ENCODE data around the gene CTSC. TPM values are rescaled to one million over a fixed set of nuclear protein-coding genes. Genes with fewer than 3 reads are reported as not detected.

Gene CTSC
- total and polyA plus RNA-seq, 2 donors (not counting 1 experiment from before 2014, with no cell fraction given): 18.7 to 18.8 TPM

- Mint-ChIP-seq H3K4me3 (no peak overlapping the region), H3K27ac (no peak overlapping the region), H3K9me3 (ENCODE audit: insufficient read depth) (peaks cover 2% of the 10 kb centered on the region), H3K4me1 (no peaks in the 10 kb centered on the region), H3K27me3 (no peaks in the 10 kb centered on the region)
- no CpG with 5 or more reads among the region's 3 CpGs for WGBS (ENCODE audit: insufficient coverage)
- ATAC-seq (ENCODE audit: low read depth): no peak
- Histone ChIP-seq H3K79me2 (ENCODE audit: control insufficient read depth, insufficient read depth, low read length) (no peaks in the 10 kb centered on the region), H3K4me2 (replicated peaks; ENCODE audit: low read depth, low read length, poor library complexity, severe bottlenecking) (no peak overlapping the region), H3K27me3 (replicated peaks in 1 of 4; ENCODE audit: control extremely low read depth in 1 of 4, control insufficient read depth in 3 of 4, insufficient read depth in 4 of 4, low read length in 3 of 4) (no peaks in the 10 kb centered on the region), H4K20me1 (ENCODE audit: control insufficient read depth, insufficient read depth, low read length, poor library complexity, severe bottlenecking) (no peaks in the 10 kb centered on the region), H3K27ac (ENCODE audit: low read length in 2 of 2) (no peak overlapping the region), H2AFZ (ENCODE audit: insufficient read depth, low read depth, low read length, poor library complexity, severe bottlenecking) (no peak overlapping the region), H3K9ac (ENCODE audit: low read length) (no peak overlapping the region), H3K4me1 (ENCODE audit: control insufficient read depth in 2 of 2, insufficient read depth in 2 of 2, low read length in 2 of 2) (no peaks in the 10 kb centered on the region), H3K36me3 (replicated peaks in 1 of 2; ENCODE audit: control extremely low read depth in 1 of 2, control insufficient read depth in 1 of 2, extremely low read depth in 1 of 2, insufficient read depth in 2 of 2, low read length in 1 of 2) (no peaks in the 10 kb centered on the region), H3K4me3 (ENCODE audit: control extremely low read depth in 1 of 5, extremely low read depth in 1 of 5, insufficient read depth in 1 of 5, low read depth in 2 of 5, low read length in 4 of 5) (no peak overlapping the region), H3K9me3 (ENCODE audit: control extremely low read depth in 1 of 3, control insufficient read depth in 2 of 3, insufficient read depth in 1 of 3, low read length in 2 of 3) (no peaks in the 10 kb centered on the region)
- POLR2A ChIA-PET: no interaction called here
- TF ChIP-seq EZH2 (IDR thresholded peaks at IDR 0.05; ENCODE audit: borderline replicate concordance, insufficient read depth, low read depth, low read length, poor library complexity, severe bottlenecking): no peak
- TF ChIP-seq CTCF (IDR thresholded peaks at IDR 0.05): no peak
- CTCF ChIA-PET: no interaction called here
- no peak for DNase-seq
- intact Hi-C loops (cut with micrococcal nuclease): no loop called here
Measured at GRCh38 chr11:88277349-88277915, 60.1 kb downstream of the CTSC start.

GRCh38 chr11:88275636-88276035, 61.9 kb downstream of the CTSC start:
- POLR2A ChIA-PET: no interaction called here
- intact Hi-C loops (cut with micrococcal nuclease): no loop called here
- Mint-ChIP-seq H3K4me1 (no peaks in the 10 kb centered on the region), H3K27ac (no peak overlapping the region), H3K4me3 (no peak overlapping the region), H3K27me3 (no peaks in the 10 kb centered on the region), H3K9me3 (ENCODE audit: insufficient read depth) (peaks cover 2% of the 10 kb centered on the region)
- CTCF ChIA-PET: no interaction called here
- no peak overlapping the region for H3K4me3 ChIP-seq (ENCODE audit: control extremely low read depth in 1 of 5, extremely low read depth in 1 of 5, insufficient read depth in 1 of 5, low read depth in 2 of 5, low read length in 4 of 5)
- 100% methylated on average over 1 of the region's 1 CpG for WGBS (ENCODE audit: insufficient coverage)
- no peaks in the 10 kb centered on the region for H3K79me2 ChIP-seq (ENCODE audit: control insufficient read depth, insufficient read depth, low read length)
- ATAC-seq (ENCODE audit: low read depth): no peak
- TF ChIP-seq CTCF (IDR thresholded peaks at IDR 0.05) (no peak), EZH2 (IDR thresholded peaks at IDR 0.05; ENCODE audit: borderline replicate concordance, insufficient read depth, low read depth, low read length, poor library complexity, severe bottlenecking) (no peak)
- no peak overlapping the region for H3K9ac ChIP-seq (ENCODE audit: low read length)
- no peak for DNase-seq
- H3K36me3 ChIP-seq (replicated peaks in 1 of 2; ENCODE audit: control extremely low read depth in 1 of 2, control insufficient read depth in 1 of 2, extremely low read depth in 1 of 2, insufficient read depth in 2 of 2, low read length in 1 of 2): no peaks in the 10 kb centered on the region
- no peaks in the 10 kb centered on the region for H3K27me3 ChIP-seq (replicated peaks in 1 of 4; ENCODE audit: control extremely low read depth in 1 of 4, control insufficient read depth in 3 of 4, insufficient read depth in 4 of 4, low read length in 3 of 4)
- H3K4me2 ChIP-seq (replicated peaks; ENCODE audit: low read depth, low read length, poor library complexity, severe bottlenecking): no peak overlapping the region
- no peaks in the 10 kb centered on the region for H4K20me1 ChIP-seq (ENCODE audit: control insufficient read depth, insufficient read depth, low read length, poor library complexity, severe bottlenecking)
- H3K4me1 ChIP-seq (ENCODE audit: control insufficient read depth in 2 of 2, insufficient read depth in 2 of 2, low read length in 2 of 2): no peaks in the 10 kb centered on the region
- no peaks in the 10 kb centered on the region for H3K9me3 ChIP-seq (ENCODE audit: control extremely low read depth in 1 of 3, control insufficient read depth in 2 of 3, insufficient read depth in 1 of 3, low read length in 2 of 3)
- no peak overlapping the region for H3K27ac ChIP-seq (ENCODE audit: low read length in 2 of 2)
- H2AFZ ChIP-seq (ENCODE audit: insufficient read depth, low read depth, low read length, poor library complexity, severe bottlenecking): no peak overlapping the region
